Esophagus muscularis mucosa (tissue), 3 donors: ENCODE data around the gene UCP2.

ENCODE experiments used
- POLR2A ChIP-seq: fragments of 450-650 bp; IDR thresholded peaks from one replicate; pipeline ENCODE4 v1.6.1; 2017; ENCODE audit warnings: antibody characterized with exemption, moderate library complexity, mild to moderate bottlenecking, low read depth
- POLR2AphosphoS5 ChIP-seq, 2 donors: sonication (generic); formaldehyde crosslinking; IDR thresholded peaks; one replicate each; pipeline ENCODE4 v1.6.1; 2017; ENCODE audit warnings: antibody characterized with exemption in 2 of 2
- TF ChIP-seq, protein P1 (sequence below), 3 experiments: fragments of 200-600 bp in 2 of 3; fragments of 450-650 bp in 1 of 3; sonication (generic) in 2 of 3; IDR thresholded peaks; one replicate each; pipeline ENCODE4 v1.5.1; 2017 to 2019; ENCODE audit warnings: antibody characterized with exemption in 3 of 3, mild to moderate bottlenecking in 2 of 3, moderate library complexity in 1 of 3

DNA sequence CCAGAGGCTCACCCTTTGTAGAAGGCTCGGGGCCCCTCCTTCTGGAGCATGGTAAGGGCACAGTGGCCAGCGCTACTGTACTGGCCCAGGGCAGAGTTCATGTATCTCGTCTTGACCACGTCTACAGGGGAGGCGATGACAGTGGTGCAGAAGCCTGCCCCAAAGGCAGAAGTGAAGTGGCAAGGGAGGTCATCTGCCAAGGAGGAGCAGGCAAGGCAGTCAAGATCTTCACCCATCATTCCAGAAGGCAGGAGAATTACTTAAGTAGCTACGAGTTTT, 7.2 kb downstream of the UCP2 start:
- TF ChIP-seq, protein P1, sequence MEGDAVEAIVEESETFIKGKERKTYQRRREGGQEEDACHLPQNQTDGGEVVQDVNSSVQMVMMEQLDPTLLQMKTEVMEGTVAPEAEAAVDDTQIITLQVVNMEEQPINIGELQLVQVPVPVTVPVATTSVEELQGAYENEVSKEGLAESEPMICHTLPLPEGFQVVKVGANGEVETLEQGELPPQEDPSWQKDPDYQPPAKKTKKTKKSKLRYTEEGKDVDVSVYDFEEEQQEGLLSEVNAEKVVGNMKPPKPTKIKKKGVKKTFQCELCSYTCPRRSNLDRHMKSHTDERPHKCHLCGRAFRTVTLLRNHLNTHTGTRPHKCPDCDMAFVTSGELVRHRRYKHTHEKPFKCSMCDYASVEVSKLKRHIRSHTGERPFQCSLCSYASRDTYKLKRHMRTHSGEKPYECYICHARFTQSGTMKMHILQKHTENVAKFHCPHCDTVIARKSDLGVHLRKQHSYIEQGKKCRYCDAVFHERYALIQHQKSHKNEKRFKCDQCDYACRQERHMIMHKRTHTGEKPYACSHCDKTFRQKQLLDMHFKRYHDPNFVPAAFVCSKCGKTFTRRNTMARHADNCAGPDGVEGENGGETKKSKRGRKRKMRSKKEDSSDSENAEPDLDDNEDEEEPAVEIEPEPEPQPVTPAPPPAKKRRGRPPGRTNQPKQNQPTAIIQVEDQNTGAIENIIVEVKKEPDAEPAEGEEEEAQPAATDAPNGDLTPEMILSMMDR (IDR thresholded peaks at IDR 0.05) = no peak
- no peak for TF ChIP-seq POLR2A
- TF ChIP-seq POLR2AphosphoS5 (IDR thresholded peaks at IDR 0.05) = no peak
